H4 (cell line): ENCODE measurements around the gene SDHC. TPM values are rescaled to one million over a fixed set of nuclear protein-coding genes. Genes with fewer than 3 reads are reported as not detected.
"Not testable (repeated sequence)": the region's sequence is repeated elsewhere in the genome, so short reads cannot be mapped to it uniquely, and the experiment has no call there.

ENCODE experiments used
- DNase-seq: peaks from one replicate; pipeline ENCODE4 v3.0.0-alpha.2; 2015; ENCODE audit warnings: low spot score
- total RNA-seq: library from RNA; depleted of rRNA; stranded (reverse); fragments of >200 nt; shearing (Covaris generic); gene quantifications from 2 replicates; pipeline ENCODE4 v1.2.3, GENCODE V29; 2014

SDHC gene
- total RNA-seq, 1 experiment from 2014 or later = 42.6 TPM

DNA sequence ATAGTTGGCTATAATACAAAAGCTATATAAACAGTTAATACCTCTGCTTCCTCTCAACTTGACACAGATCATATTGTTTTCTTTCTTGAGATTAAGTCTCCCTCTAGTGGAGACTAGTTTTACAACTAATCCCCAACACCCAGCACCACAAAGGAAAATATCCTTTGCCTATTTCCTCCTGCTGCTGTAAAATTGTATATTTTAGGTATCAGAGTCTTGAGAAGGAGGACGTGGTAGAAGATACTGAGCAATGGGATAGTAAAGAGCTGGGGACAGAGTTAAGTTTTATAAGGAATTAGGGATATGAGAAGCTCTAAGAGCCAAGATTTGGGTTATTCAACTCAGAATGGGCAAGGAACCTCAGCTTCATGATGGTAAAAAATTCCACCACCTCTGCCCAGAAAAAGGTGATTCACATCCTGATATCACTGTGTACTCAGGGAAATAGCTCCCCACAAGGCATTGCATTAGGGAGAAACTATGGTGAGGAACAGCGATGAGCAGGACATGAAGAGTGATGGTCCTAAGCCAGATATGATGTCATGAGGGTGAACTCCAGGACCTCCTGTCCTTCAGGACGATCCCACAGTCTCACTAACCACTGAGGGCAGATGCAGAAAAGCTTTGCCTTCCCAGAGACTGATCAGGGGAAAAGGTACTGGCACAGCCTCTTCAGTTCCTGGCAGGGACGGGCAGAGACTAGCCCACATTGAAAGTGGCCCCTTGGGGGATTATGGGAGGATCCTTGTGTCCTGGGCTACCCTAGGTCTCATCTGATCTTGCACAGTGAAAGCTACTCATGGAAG lies 68.2 kb downstream of the SDHC start:
- peak; percentile 57 for DNase-seq

DNA sequence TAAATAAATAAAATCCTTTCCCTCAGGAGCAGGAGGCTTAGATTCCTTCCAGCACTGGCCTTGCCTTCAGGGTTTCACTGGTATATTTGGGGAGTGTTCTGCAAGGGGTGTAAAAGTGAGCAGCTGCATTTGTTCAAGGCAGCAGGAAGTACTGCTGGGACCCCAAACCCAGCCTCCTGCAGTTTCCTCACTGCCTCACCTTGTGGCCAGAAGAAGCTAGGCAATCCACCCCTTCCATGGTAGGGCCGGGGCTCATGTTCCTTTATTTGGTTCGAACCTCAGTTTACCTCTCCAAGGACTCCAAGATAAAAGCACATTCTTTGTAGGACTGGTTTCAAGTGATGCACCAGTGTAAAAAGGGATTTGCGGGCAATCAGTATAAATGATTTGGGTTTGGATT lies 74.5 kb downstream of the SDHC start:
- DNase-seq = no peak

DNA sequence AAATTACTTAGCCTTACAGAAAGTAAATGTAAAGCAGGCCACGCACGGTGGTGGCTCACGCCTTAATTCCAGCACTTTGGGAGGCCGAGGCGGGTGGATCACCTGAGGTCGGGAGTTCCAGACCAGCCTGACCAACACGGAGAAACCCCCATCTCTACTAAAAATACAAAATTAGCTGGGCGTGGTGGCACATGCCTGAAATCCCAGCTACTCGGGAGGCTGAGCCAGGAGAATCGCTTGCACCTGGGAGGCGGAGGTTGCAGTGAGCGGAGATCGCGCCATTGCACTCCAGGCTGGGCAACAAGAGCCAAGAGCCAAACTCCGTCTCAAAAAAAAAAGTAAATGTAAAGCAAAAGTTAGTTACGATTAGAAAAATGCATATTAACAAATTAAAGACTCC lies 75.0 kb downstream of the SDHC start:
- DNase-seq = not testable (repeated sequence)

DNA sequence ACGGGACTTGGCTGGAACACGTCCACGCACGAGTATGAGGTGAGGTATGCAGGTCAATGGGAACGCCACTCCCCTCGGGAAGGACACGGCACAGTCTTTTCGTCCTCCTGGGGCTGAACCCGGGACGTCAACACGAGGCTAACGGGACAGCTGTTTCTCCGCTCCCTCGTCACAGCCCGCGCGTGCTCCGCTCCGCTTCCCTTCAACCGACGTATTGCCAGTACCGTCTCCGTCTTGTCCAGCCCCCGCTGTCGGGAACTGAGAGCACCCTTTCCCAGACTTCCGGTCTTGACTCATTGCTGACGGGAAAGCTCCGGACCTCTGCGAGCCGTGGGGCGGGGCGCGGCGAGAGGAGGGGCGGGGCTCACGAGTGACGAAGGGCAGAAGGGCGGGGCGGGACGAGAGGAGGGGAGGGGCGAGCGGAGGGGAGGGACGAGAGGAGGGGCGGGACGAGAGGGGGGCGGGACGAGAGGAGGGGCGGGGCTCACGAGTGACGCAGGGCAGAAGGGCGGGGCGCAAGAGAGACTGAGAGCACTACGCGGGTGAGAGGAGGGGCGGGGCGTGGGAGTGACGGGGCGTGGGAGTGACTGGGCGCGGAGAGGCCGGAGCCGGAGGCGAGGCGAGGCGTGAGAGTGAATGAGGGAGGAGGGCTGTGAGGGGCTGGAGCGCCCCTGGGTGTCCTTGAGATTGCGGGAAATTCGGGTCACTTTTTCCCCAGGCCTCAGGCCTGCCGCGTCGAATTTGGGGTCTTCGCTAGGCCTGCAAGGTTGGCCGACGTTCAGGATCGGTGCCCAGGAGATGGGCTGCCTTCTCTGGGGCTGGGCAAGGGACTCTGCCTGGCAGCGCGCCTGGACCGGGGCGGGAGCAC lies 75.7 kb downstream of the SDHC start:
- DNase-seq = peak; percentile 96

DNA sequence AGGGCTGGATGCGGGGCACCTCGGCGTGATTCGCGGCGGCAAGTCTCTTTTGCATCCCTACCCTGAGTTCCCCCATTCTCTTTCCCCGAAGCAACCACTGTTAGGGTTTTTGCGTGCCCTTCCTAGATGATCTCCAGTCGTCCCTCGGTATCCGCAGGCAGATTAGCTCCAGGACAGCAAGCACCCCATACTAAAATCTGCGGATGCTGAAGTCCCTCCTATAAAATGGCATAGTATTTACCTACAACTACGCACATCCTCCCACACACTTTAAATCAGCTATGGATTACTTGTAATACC lies 76.3 kb downstream of the SDHC start:
- DNase-seq = no peak

DNA sequence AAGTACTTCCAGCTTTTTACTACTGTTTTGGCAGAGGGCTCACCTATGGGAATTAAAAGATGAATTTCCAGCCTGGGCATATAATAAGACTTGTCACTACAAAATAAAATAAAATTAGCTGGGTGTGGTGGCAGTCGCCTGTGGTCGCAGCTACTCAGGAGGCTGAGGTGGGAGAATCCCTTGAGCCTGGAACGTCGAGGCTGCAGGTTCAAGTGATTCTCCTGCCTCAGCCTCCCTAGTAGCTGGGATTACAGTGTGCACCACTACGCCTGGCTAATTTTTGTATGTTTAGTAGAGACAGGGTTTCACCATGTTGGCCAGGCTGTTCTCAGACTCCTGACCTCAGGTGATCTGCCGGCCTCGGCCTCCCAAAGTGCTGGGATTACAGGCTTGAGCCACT lies 77.0 kb downstream of the SDHC start:
- DNase-seq = not testable (repeated sequence)

DNA sequence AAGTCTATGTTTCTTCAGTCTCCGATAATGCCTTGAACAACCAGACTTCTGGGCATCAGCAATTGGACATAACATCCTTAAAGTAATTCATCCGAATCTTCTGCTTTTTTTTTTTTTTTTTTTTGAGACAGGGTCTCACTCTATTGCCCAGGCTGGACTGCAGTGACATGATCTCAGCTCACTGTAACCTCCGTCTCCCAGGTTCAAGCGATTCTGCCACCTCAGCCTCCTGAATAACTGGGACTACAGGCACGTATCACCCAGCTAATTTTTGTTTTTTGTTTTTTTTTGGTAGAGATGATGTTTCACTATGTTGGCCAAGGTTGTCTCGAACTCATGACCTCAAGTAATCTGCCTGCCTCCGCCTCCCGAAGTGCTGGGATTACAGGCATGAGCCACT lies 77.4 kb downstream of the SDHC start:
- DNase-seq = no peak

DNA sequence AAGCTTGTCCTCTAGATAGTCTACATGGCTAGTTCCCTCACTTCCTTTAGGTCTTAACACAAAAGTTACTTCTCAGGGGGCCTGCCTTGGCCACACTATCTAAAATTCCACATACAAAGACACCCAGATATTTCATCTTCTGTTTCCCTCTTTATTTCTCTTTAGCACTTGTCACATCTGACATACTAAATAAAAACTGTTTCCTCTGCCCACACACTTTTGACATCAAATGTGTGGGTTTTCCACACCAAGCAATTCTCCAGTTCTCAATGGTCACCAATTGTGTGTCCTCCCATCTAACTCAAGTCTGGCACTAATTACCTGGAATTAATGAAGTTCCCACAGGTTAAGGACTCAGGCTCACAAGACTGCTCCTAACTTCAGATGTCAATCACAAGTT lies 79.0 kb downstream of the SDHC start:
- no peak for DNase-seq

DNA sequence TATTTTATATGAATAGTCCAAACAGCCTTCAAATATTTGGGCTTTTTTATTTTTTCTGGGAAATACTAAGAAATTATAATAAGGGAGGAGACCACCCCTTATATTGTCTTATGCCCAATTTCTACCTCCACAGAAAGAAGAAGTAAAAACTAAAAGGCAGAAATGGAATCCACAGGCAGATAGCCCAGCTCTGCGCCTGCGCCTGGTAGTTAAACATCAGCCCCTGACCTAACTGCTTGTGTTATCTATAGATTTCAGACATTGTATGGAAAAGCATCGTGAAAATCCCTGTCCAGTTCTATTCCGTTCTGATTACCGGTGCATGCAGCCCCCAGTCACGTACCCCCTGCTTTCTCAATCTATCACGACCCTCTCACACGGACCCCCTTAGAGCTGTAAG lies 82.9 kb downstream of the SDHC start:
- not testable (repeated sequence) for DNase-seq

DNA sequence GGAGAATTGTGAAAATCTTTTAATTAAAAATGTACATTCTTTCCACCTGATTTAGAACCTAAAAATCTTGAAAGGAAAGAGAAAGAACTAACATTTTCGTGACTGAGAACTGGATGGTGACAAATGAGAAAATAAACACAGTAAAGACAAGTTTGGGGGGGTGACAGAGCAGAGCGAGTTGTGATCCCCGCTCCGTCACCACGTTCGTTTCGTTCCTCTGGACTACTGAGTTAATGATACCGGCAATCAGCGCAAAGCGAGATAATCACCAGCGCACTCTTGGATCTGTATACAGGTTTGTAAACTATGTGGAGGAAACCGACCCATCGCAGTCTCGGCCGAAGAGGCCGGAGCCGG lies 84.7 kb downstream of the SDHC start:
- no peak for DNase-seq

DNA sequence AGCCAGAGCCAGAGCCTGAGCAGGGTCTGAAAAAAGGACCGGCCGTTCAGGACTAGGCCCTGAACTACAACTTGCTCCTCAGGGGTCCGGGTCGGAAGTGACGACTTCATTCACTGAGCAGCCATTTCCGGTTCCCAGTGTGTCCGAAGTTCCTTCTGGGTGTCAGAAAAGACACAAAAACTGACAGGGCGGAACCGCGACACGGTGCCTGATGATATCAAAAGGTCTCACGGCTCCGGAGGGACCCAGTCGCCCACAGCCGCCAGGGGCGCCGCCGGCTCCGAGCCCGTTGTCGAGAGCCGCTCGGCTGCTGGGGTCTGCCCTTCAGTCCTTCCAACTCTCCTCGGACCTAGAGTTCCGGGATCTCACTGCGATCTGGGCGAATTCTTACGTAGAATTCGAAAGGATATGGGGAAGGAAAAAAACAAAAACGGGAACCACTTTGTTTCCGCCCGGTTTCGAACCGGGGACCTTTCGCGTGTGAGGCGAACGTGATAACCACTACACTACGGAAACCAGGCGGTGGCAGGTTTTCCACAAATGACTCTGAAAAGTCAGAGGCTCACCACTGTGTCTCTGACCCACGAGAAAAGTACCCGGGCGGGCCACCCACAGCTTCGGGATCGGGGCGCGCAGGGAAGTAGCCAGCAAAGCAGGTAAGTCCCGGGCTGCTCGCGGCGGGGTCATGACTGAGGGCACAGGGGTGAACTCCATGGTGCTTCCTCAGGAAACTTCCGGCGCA lies 85.2 kb downstream of the SDHC start:
- DNase-seq = peak; percentile 87

DNA sequence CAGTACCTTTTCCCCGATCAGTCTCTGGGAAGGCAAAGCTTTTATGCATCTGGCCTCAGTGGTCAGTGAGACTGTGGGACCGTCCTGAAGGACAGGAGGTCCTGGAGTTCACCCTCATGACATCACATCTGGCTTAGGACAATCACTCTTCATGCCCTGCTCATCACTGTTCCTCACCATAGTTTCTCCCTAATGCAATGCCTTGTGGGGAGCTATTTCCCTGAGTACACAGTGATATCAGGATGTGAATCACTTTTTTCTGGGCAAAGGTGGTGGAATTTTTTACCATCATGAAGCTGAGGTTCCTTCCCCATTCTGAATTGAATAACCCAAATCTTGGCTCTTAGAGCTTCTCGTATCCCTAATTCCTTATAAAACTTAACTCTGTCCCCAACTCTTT lies 88.3 kb downstream of the SDHC start:
- no peak for DNase-seq

DNA sequence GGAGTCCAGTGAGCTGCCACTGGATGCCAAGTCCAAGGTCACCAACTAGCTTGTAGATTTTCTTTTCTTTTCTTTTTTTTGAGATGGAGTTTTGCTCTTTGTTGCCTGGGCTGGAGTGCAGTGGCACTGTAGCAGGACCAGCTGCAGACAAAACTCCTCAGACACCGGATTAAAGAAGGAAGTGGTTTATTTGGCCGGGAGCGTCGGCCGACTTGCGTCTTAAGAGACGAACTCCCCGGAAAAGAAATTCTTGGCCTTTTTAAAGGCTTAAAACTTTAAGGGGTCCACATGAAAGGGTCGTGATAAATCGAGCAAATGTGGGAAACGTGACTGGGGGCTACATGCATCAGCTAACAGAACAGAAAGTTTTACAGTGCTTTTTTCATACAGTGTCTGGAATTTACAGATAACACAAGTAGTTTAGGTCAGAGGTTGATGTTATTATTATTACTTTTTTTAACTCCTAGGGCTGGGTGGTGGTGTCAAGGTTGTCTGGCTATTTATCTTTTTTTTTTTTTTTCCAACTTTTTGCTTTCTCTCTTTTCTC lies 89.9 kb downstream of the SDHC start:
- no peak for DNase-seq

DNA sequence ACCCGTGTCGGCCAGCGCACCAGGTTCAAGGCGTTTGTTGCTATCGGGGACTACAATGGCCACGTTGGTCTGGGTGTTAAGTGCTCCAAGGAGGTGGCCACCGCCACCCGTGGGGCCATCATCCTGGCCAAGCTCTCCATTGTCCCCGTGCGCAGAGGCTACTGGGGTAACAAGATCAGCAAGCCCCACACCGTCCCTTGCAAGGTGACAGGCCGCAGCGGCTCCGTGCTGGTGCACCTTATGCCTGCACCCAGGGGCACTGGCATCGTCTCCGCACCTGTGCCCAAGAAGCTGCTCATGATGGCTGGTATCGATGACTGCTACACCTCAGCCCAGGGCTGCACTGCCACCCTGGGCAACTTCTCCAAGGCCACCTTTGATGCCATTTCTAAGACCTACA lies 92.4 kb downstream of the SDHC start:
- not testable (repeated sequence) for DNase-seq

DNA sequence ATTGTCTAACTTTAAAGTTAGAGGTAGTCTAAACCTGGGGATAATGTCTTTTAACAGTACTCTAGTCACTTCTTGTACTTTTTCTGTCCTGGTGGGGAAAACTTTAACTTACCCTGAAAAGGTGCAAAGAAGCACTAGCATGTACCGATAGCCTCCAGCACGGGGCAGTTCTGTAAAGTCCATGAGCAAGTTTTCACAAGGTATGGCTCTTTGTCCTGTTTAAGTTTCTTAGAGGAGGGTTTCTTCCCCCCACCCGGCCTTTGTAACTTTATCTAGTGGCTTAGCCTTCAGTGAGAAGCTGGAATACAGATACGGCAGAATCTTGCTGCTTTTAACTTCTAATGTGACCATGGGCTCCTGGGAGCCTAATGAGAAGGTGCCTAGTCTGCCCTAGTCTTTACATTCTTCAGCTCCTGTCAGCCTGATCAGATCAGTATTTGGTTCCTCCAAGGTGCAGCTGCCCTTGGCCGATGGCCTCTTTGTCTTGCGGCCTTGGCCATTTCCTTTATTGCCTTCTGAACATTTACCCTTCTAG lies 93.3 kb downstream of the SDHC start:
- no peak for DNase-seq

DNA sequence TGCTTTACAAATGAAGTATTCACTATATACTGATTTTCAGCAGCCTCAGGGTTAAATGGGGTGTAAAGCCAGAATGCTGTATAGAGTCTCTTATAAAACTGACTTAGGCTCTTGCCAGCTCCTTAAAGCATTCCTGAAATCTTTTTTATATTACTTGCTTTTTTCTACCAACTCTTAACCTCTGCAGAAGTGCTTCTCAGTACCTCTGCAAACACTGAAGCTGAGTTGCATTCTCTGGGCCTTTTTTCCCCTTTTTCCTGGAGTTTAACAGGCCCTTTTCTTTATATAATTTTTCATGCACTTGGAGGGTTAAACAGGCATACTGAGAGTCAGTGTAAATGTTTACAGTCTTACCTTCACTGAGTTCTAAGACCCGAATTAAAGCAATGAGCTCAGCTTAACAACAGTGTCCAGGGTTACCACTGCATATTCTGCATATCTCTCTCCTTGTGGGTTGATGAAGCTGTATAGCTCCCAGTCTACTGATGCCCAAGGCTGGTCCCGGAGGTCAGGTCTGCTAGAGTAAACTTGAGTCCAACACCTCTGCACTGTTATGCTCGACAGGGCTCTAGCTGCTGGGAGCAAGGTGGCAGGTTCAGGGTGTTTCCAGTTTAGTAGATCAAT lies 94.4 kb downstream of the SDHC start:
- no peak for DNase-seq

DNA sequence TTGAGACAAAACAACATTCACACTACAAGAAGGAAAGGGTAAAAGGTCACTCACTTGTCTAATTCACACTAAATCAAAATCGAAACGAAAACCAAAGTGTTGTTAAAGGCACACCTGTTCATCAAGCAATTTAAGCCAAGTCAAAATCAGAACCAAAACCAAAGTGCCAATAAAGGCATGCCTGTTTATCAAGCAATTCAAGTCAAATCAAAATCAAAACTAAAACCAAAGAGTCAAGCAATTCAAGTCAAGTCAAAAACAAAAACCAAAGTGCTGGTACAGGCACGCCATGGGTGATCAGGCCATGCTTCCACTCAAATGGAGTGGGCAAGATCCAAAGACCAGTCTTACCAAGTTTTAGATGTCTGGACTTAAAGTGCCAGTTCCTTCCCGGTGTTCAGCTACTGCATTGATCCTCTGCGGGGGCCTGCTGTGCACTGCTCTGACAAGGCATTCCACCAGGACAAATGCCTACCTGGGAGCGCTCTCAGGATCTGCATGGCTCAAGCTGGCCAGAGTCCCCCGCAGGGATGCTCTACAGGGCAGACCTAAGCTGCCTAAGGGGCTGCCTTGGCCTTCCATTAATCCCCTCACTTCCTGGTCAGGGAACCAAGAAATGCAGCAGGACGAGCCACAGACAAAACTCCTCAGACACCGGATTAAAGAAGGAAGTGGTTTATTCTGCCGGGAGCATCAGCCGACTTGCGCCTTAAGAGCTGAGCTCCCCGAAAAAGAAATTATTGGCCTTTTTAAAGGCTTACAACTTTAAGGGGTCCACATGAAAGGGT lies 95.9 kb downstream of the SDHC start:
- DNase-seq = not testable (repeated sequence)

DNA sequence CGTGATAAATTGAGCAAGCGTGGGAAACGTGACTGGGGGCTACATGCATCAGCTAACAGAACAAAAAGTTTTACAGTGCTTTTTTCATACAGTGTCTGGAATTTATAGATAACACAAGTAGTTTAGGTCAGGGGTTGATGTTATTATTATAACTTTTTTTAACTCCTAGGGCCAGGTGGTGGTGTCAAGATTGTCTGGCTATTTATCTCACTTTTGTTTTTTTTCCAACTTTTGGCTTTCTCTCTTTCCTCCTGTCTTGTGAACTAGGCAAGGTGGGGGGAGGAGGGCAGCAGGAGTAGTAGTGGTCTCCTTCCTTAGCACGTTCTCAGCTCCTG lies 96.4 kb downstream of the SDHC start:
- DNase-seq = not testable (repeated sequence)
